Heart right ventricle (tissue), 16 donors: ENCODE measurements around the gene ZNF550. TPM values are rescaled to one million over a fixed set of nuclear protein-coding genes. Genes with fewer than 3 reads are reported as not detected.

Experiments used
- ATAC-seq, 8 donors: fragments of 200-7000 bp; cut with Tn5 transposase; one replicate each; pipeline ENCODE4 v1.9.1; 2020; ENCODE audit warnings: mild to moderate bottlenecking in 8 of 8, moderate library complexity in 8 of 8, moderate number of reproducible peaks in 1 of 8
- DNase-seq, 2 donors: peaks; one replicate each; pipeline ENCODE4 v3.0.0-alpha.2; 2020
- H3K27ac ChIP-seq, 10 donors: fragments of 200-600 bp; sonication (generic) in 2 of 10; one replicate each; pipeline versions ENCODE4 v1.5.0 to v1.8.0; 2020 to 2022; ENCODE audit warnings: mild to moderate bottlenecking in 3 of 10
- H3K27me3 ChIP-seq, 7 donors: fragments of 200-600 bp; one replicate each; pipeline ENCODE4 v1.8.0; 2021 to 2022; ENCODE audit warnings: mild to moderate bottlenecking in 2 of 7
- H3K36me3 ChIP-seq, 9 donors: fragments of 200-600 bp; sonication (generic) in 1 of 9; one replicate each; pipeline versions ENCODE4 v1.5.0 to v1.8.0; 2020 to 2022; ENCODE audit warnings: mild to moderate bottlenecking in 2 of 9
- H3K4me1 ChIP-seq, 9 donors: fragments of 200-600 bp; sonication (generic) in 1 of 9; one replicate each; pipeline versions ENCODE4 v1.5.0 to v1.8.0; 2020 to 2022; ENCODE audit warnings: mild to moderate bottlenecking in 4 of 9
- H3K4me3 ChIP-seq, 10 donors: fragments of 200-600 bp; sonication (generic) in 2 of 10; one replicate each; pipeline versions ENCODE4 v1.5.0 to v1.8.0; 2020 to 2022; ENCODE audit warnings: mild to moderate bottlenecking in 7 of 10, moderate library complexity in 2 of 10
- H3K9me3 ChIP-seq, 11 donors: fragments of 200-600 bp in 10 of 11; sonication (generic) in 2 of 11; one replicate each; pipeline versions ENCODE4 v1.5.0 to v1.8.0; 2013 to 2022; ENCODE audit warnings: mild to moderate bottlenecking in 2 of 11, control low read depth in 1 of 11, moderate library complexity in 1 of 11
- WGBS, 2 donors: extraction: QIAGEN DNeasy Blood & Tissue Kit; methylation state at CpG; one replicate each; pipeline ENCODE4 v1.1.7; 2013; ENCODE audit warnings: inconsistent platforms in 1 of 2; 5-methylcytosine and 5-hydroxymethylcytosine counted together
- intact Hi-C, 10 donors: fragments of 100-400 bp; cut with DNase I; formaldehyde crosslinking; loops; one replicate each; pipeline versions ENCODE4 v1.11.1 to v1.14.2; 2022
- polyA plus RNA-seq, 2 donors: library from polyadenylated mRNA; stranded (reverse); fragments of 200-250 nt; gene quantifications; one replicate each; pipeline ENCODE4 v1.2.3, GENCODE V29; 2013
- total RNA-seq, 10 donors: library from RNA; stranded (reverse); fragmentation: NEBNext Ultra II Directional in 3 of 10; extraction: Animal tissue kit (Norgen Biotek cat#: 25700) in 3 of 10; gene quantifications; one replicate each; pipeline versions ENCODE4 v1.2.1 to v1.2.4, GENCODE V29; 2021 to 2023
- TF ChIP-seq, protein P1 (sequence below), 9 donors: fragments of 200-600 bp; sonication (generic) in 2 of 9; IDR thresholded peaks; one replicate each; pipeline versions ENCODE4 v1.5.0 to v1.8.0; 2021 to 2022; ENCODE audit warnings: antibody characterized with exemption in 9 of 9, mild to moderate bottlenecking in 5 of 9, moderate library complexity in 1 of 9
- donor health status: Arrhythmogenic right ventricular cardiomyopathy.
- donor health status: ischemic (EF 13 %, LVEDD 7.1; RV severe dilation, severe dysfunction).
- donor health status: healthy with polysubstance abuse.
- donor health status: DM: no; HTN: yes; CAD: no.
- donor health status: DM: no; HTN: no; CAD: no.
- donor health status: ischemic (EF 25% LVEDD 6.9; RV normal size, moderate dysfunction).
- donor health status: ischemic (EF 25% LVEDD 5.7; RV mildly dilated, moderate dysfunction).
- donor health status: healthy.
- donor health status: DM: yes; HTN: yes; CAD: no.
- donor health status: Ischemic cardiomyopathy.
- donor health status: ischemic (EF 35%, LVEDD 5.7; RV mildly dilated, moderate dysfunction).
- donor health status: nonischemic (EF 11% LVEDD 7.7; RV severe dilation, severe dysfunction).
- donor health status: DM: yes; HTN: yes; CAD: no.
- donor health status: PGD.
- donor health status: ischemic (EF 29% LVEDD 5.4; RV normal size, mild dysfunction).
- donor health status: nonischemic (EF 23%, LVEDD 6.1; RV moderate dilation, normal function).

The ZNF550 gene
- total and polyA plus RNA-seq, 12 donors, result 3.3 to 9.7 (median 7.3) TPM

DNA sequence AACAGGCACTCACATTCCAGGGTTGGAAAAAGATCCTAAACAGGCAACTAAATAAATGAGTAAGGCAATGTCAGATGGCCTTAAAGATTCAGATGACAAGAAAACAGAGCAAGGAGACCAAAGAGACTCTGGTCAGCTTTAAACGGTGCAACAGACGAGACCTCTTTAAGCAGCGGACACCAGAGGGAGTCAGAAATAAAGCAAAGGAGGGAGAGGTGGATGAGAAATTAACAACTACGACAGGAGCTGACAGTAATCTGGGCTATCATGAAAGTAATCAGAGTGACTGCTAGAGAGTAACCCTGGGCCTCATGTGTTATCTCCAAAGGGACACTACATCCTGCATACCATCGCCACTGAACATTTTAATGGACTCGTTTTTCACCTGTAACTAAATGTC lies 1.1 kb downstream of the ZNF550 start:
- Histone ChIP-seq H3K27ac (peak overlapping the region in 8 of 10 donors; percentile 74 to 93 (median 86)), H3K27me3 (no peaks in the 10 kb centered on the region)
- TF ChIP-seq, protein P1, sequence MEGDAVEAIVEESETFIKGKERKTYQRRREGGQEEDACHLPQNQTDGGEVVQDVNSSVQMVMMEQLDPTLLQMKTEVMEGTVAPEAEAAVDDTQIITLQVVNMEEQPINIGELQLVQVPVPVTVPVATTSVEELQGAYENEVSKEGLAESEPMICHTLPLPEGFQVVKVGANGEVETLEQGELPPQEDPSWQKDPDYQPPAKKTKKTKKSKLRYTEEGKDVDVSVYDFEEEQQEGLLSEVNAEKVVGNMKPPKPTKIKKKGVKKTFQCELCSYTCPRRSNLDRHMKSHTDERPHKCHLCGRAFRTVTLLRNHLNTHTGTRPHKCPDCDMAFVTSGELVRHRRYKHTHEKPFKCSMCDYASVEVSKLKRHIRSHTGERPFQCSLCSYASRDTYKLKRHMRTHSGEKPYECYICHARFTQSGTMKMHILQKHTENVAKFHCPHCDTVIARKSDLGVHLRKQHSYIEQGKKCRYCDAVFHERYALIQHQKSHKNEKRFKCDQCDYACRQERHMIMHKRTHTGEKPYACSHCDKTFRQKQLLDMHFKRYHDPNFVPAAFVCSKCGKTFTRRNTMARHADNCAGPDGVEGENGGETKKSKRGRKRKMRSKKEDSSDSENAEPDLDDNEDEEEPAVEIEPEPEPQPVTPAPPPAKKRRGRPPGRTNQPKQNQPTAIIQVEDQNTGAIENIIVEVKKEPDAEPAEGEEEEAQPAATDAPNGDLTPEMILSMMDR (IDR thresholded peaks at IDR 0.05), result peak in 2 of 9 donors; percentile 24 to 26

DNA sequence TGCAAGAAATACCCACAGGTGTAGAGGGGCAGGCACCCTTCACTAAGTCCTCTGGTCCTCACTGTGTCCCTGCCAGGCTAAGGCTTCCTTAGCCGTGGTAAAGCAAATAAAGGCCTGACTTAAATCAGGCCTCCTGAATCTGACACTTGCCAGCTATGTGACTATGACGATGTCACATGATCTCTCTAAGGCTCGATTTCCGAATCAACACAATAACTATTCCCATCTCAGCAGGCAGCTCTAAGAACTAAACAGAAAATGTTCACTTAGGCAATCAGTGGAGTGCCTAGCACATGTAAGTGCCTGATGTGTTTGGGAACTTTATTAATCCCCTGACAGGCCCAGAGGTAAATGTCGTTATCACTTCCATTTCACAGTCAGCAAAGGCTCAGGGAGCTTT lies 2.0 kb downstream of the ZNF550 start:
- H3K27ac ChIP-seq, result peak overlapping the region in 3 of 10 donors; percentile 18 to 88 (median 30)
- WGBS, 2 donors, result 53 to 56% methylated on average over 5 of the region's 5 CpGs
- intact Hi-C loops, result no loop called here
- TF ChIP-seq, protein P1 (IDR thresholded peaks at IDR 0.05), result no peak
- ATAC-seq (no peak), DNase-seq (no peak)
- H3K9me3 ChIP-seq, result peaks cover 0 to 63% (median 1%) of the 10 kb centered on the region in 11 donors
- H3K36me3 ChIP-seq, result peaks cover 0 to 43% (median 38%) of the 10 kb centered on the region in 9 donors
- peaks cover 3 to 31% (median 21%) of the 10 kb centered on the region in 9 donors for H3K4me1 ChIP-seq
- H3K27me3 ChIP-seq, result no peaks in the 10 kb centered on the region
- peak overlapping the region in 1 of 10 donors; percentile 100 for H3K4me3 ChIP-seq

More for the DNA sequence above, 1.1 kb downstream of the ZNF550 start:
- H3K36me3 ChIP-seq, result peaks cover 0 to 34% (median 29%) of the 10 kb centered on the region in 9 donors
- intact Hi-C loops, result no loop called here
- WGBS, 2 donors, result 9 to 27% methylated on average over 6 of the region's 6 CpGs
- DNase-seq (no peak), ATAC-seq (no peak)
- peaks cover 3 to 31% (median 21%) of the 10 kb centered on the region in 9 donors for H3K4me1 ChIP-seq
- H3K4me3 ChIP-seq, result peak overlapping the region; percentile 80 to 100 (median 96)
- H3K9me3 ChIP-seq, result peaks cover 0 to 63% (median 4%) of the 10 kb centered on the region in 11 donors

DNA sequence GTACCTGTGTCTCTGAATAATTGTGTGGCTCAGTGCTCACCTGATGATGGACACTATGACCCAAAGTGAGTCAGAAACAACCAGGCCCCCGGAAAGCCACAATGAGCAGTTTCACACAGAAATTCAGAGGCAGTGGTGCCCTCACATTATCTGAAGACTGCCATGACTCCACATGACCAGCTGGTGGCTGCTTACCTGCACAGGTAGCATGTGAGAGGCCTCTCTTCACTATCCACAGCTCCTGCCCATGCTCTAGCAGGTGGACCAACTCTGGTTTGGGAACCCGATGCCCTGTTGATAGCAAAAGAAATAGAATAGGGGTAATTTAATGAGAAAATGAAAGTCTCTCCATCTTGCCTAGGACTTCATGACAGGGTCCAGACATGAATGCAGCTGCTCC lies 7.2 kb downstream of the ZNF550 start:
- DNase-seq (no peak), ATAC-seq (no peak)
- Histone ChIP-seq H3K27ac (no peak overlapping the region), H3K4me1 (peaks cover 0 to 7% (median 0%) of the 10 kb centered on the region in 9 donors), H3K4me3 (no peak overlapping the region), H3K27me3 (no peaks in the 10 kb centered on the region), H3K36me3 (peaks cover 5 to 95% (median 89%) of the 10 kb centered on the region in 9 donors), H3K9me3 (peaks cover 0 to 91% (median 47%) of the 10 kb centered on the region in 11 donors)
- WGBS, 2 donors, result 94 to 99% methylated on average over 2 of the region's 2 CpGs
- TF ChIP-seq, protein P1 (IDR thresholded peaks at IDR 0.05), result no peak
- intact Hi-C loops, result no loop called here

DNA sequence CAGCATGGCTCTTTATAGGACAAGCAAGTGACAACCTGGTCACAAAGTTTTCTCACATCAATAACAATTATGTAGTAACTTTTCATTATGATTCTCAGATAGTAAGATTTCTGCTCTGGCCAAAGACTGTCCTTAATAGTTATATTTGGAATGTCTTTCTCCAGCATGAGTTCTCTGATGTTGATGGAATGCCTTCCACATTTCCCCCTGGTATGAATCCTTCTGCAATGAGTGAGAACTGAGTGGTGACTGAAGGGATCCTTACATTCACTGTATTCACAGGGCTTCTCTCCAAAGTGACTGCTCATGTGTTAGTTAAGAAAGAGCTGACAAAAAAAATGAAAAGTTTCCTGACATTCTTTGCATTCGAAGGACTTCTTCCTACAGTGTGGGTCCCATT lies 13.2 kb downstream of the ZNF550 start:
- Histone ChIP-seq H3K9me3 (peaks cover 0 to 100% (median 92%) of the 10 kb centered on the region in 11 donors), H3K27ac (no peak overlapping the region), H3K4me3 (no peak overlapping the region), H3K4me1 (no peaks in the 10 kb centered on the region), H3K36me3 (peaks cover 11 to 100% (median 99%) of the 10 kb centered on the region in 9 donors), H3K27me3 (no peaks in the 10 kb centered on the region)
- TF ChIP-seq, protein P1 (IDR thresholded peaks at IDR 0.05), result no peak
- ATAC-seq (no peak), DNase-seq (no peak)
- 93 to 95% methylated on average over 1 of the region's 1 CpG for WGBS, 2 donors
- intact Hi-C loops, result no loop called here
